Esophagus muscularis mucosa (tissue), 4 donors: ENCODE results near the gene PPM1D. TPM values are rescaled to one million over a fixed set of nuclear protein-coding genes. Genes with fewer than 3 reads are reported as not detected.
"Not testable (repeated sequence)": the region's sequence is repeated elsewhere in the genome, so short reads cannot be mapped to it uniquely, and the experiment has no call there.

ENCODE experiments used
- DNase-seq: peaks from one replicate; pipeline ENCODE4 v3.0.0-alpha.2; 2017; ENCODE audit errors: extremely low spot score
- H3K27ac ChIP-seq, 4 donors: fragments of 200-600 bp; sonication (generic); replicated peaks in 1 of 4; 1 replicate in 3 of 4; 2 replicates in 1 of 4; pipeline ENCODE4 v1.5.1; 2016 to 2019; ENCODE audit warnings: mild to moderate bottlenecking in 1 of 4
- H3K27me3 ChIP-seq, 4 donors: fragments of 200-600 bp; sonication (generic); one replicate each; pipeline versions ENCODE4 v1.5.1 to v1.6.0; 2016 to 2019
- H3K36me3 ChIP-seq, 4 donors: fragments of 200-600 bp; sonication (generic); one replicate each; pipeline ENCODE4 v1.5.1; 2016 to 2019
- H3K4me1 ChIP-seq, 4 donors: fragments of 200-600 bp; sonication (generic); one replicate each; pipeline ENCODE4 v1.5.1; 2016 to 2019
- H3K4me3 ChIP-seq, 4 donors: fragments of 200-600 bp; sonication (generic); 1 replicate in 2 of 4; 2 replicates in 2 of 4; pipeline ENCODE4 v1.5.1; 2016 to 2019; ENCODE audit warnings: mild to moderate bottlenecking in 4 of 4, moderate library complexity in 1 of 4
- H3K9me3 ChIP-seq, 4 donors: fragments of 200-600 bp; sonication (generic); 1 replicate in 3 of 4; 2 replicates in 1 of 4; pipeline ENCODE4 v1.5.1; 2016 to 2019
- CTCF ChIP-seq, 3 experiments: fragments of 200-600 bp in 2 of 3; fragments of 450-650 bp in 1 of 3; sonication (generic) in 2 of 3; IDR thresholded peaks; one replicate each; pipeline ENCODE4 v1.5.1; 2017 to 2019; ENCODE audit warnings: antibody characterized with exemption in 3 of 3, mild to moderate bottlenecking in 2 of 3, moderate library complexity in 1 of 3
- EP300 ChIP-seq: sonication (generic); formaldehyde crosslinking; IDR thresholded peaks from one replicate; pipeline ENCODE4 v1.6.1; 2017; ENCODE audit warnings: antibody characterized with exemption
- POLR2A ChIP-seq: fragments of 450-650 bp; IDR thresholded peaks from one replicate; pipeline ENCODE4 v1.6.1; 2017; ENCODE audit warnings: antibody characterized with exemption, moderate library complexity, mild to moderate bottlenecking, low read depth
- POLR2AphosphoS5 ChIP-seq, 2 donors: sonication (generic); formaldehyde crosslinking; IDR thresholded peaks; one replicate each; pipeline ENCODE4 v1.6.1; 2017; ENCODE audit warnings: antibody characterized with exemption in 2 of 2
- WGBS: methylation state at CpG from one replicate; pipeline ENCODE4 v1.1.5; 2018; 5-methylcytosine and 5-hydroxymethylcytosine counted together
- intact Hi-C: fragments of 100-400 bp; cut with DNase I; formaldehyde crosslinking; loops from one replicate; pipeline ENCODE4 v1.15.1; 2023
- total RNA-seq, 4 donors: library from RNA; depleted of rRNA; stranded (reverse); fragments of >200 nt; gene quantifications; one replicate each; pipeline versions ENCODE4 v1.1.0 to v1.2.1, GENCODE V29; 2016

PPM1D gene
- total RNA-seq, 4 donors from 2014 or later: 7.9 to 18.9 (median 13.0) TPM

- Histone ChIP-seq H3K4me3 (no peak overlapping the region), H3K27ac (no peak overlapping the region), H3K4me1 (peaks cover 0 to 12% (median 4%) of the 10 kb centered on the region in 4 donors), H3K36me3 (peaks cover 0 to 60% (median 36%) of the 10 kb centered on the region in 4 donors), H3K27me3 (no peaks in the 10 kb centered on the region), H3K9me3 (no peaks in the 10 kb centered on the region)
- intact Hi-C loops: no loop called here
- 94% methylated on average over 2 of the region's 2 CpGs for WGBS
- TF ChIP-seq EP300 (no peak), POLR2AphosphoS5 (IDR thresholded peaks at IDR 0.05) (no peak), CTCF (IDR thresholded peaks at IDR 0.05) (no peak), POLR2A (no peak)
- DNase-seq: no peak
These were observed 61.5 kb downstream of the PPM1D start for GRCh38 chr17:60661489-60661888.

- Histone ChIP-seq H3K4me1 (peaks cover 0 to 8% (median 4%) of the 10 kb centered on the region in 4 donors), H3K27ac (no peak overlapping the region), H3K27me3 (no peaks in the 10 kb centered on the region), H3K36me3 (peaks cover 0 to 37% (median 28%) of the 10 kb centered on the region in 4 donors), H3K9me3 (no peaks in the 10 kb centered on the region), H3K4me3 (no peak overlapping the region)
- WGBS: 62% methylated on average over 1 of the region's 1 CpG
- intact Hi-C loops: no loop called here
- DNase-seq: no peak
- TF ChIP-seq EP300: no peak
- no peak for TF ChIP-seq CTCF (IDR thresholded peaks at IDR 0.05)
- no peak for TF ChIP-seq POLR2AphosphoS5 (IDR thresholded peaks at IDR 0.05)
- TF ChIP-seq POLR2A: no peak
These were observed 64.0 kb downstream of the PPM1D start for GRCh38 chr17:60664022-60664421.

GRCh38 chr17:60665602-60666001, 65.6 kb downstream of the PPM1D start:
- intact Hi-C loops: no loop called here
- Histone ChIP-seq H3K36me3 (peaks cover 0 to 37% (median 23%) of the 10 kb centered on the region in 4 donors), H3K9me3 (no peaks in the 10 kb centered on the region), H3K4me3 (no peak overlapping the region), H3K27me3 (no peaks in the 10 kb centered on the region), H3K27ac (no peak overlapping the region), H3K4me1 (no peaks in the 10 kb centered on the region)
- 94% methylated on average over 5 of the region's 5 CpGs for WGBS
- TF ChIP-seq POLR2A (no peak), EP300 (no peak), CTCF (IDR thresholded peaks at IDR 0.05) (no peak), POLR2AphosphoS5 (IDR thresholded peaks at IDR 0.05) (no peak)
- no peak for DNase-seq

GRCh38 chr17:60668741-60669140, 68.7 kb downstream of the PPM1D start:
- H3K27ac ChIP-seq, H3K4me3 ChIP-seq, H3K4me1 ChIP-seq, H3K27me3 ChIP-seq, DNase-seq, intact Hi-C loops, H3K9me3 ChIP-seq: not testable (repeated sequence)
- peaks cover 0 to 25% (median 19%) of the 10 kb centered on the region in 4 donors for H3K36me3 ChIP-seq
- 90% methylated on average over 7 of the region's 7 CpGs for WGBS

GRCh38 chr17:60671482-60671881, 71.5 kb downstream of the PPM1D start:
- no peak overlapping the region for H3K27ac ChIP-seq
- peaks cover 0 to 5% (median 2%) of the 10 kb centered on the region in 4 donors for H3K36me3 ChIP-seq
- H3K4me1 ChIP-seq: peaks cover 0 to under 1% (median under 1%) of the 10 kb centered on the region in 4 donors
- TF ChIP-seq CTCF (IDR thresholded peaks at IDR 0.05) (no peak), EP300 (no peak), POLR2A (no peak)
- intact Hi-C loops: no loop called here
- 76% methylated on average over 2 of the region's 2 CpGs for WGBS
- H3K27me3 ChIP-seq: no peaks in the 10 kb centered on the region
- no peak for DNase-seq
- no peaks in the 10 kb centered on the region for H3K9me3 ChIP-seq
- no peak overlapping the region for H3K4me3 ChIP-seq

- DNase-seq, H3K27ac ChIP-seq, H3K27me3 ChIP-seq, H3K9me3 ChIP-seq, H3K36me3 ChIP-seq, H3K4me3 ChIP-seq, intact Hi-C loops: not testable (repeated sequence)
- H3K4me1 ChIP-seq: peaks cover 13 to 19% (median 16%) of the 10 kb centered on the region in 4 donors
- 89% methylated on average over 7 of the region's 7 CpGs for WGBS
These were observed 74.6 kb downstream of the PPM1D start for GRCh38 chr17:60674637-60675036.
